Measurements from ENCODE around the gene BCAN. TPM values are rescaled to one million over a fixed set of nuclear protein-coding genes. Genes with fewer than 3 reads are reported as not detected.

Gene BCAN
- total RNA-seq, 4 donors from 2014 or later: 21.9 to 50.1 (median 26.0) TPM

GRCh38 chr1:156595016-156595415 is 46.9 kb upstream of the BCAN start:
- TF ChIP-seq, protein P1, sequence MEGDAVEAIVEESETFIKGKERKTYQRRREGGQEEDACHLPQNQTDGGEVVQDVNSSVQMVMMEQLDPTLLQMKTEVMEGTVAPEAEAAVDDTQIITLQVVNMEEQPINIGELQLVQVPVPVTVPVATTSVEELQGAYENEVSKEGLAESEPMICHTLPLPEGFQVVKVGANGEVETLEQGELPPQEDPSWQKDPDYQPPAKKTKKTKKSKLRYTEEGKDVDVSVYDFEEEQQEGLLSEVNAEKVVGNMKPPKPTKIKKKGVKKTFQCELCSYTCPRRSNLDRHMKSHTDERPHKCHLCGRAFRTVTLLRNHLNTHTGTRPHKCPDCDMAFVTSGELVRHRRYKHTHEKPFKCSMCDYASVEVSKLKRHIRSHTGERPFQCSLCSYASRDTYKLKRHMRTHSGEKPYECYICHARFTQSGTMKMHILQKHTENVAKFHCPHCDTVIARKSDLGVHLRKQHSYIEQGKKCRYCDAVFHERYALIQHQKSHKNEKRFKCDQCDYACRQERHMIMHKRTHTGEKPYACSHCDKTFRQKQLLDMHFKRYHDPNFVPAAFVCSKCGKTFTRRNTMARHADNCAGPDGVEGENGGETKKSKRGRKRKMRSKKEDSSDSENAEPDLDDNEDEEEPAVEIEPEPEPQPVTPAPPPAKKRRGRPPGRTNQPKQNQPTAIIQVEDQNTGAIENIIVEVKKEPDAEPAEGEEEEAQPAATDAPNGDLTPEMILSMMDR (IDR thresholded peaks at IDR 0.05): no peak
- TF ChIP-seq POLR2A (IDR thresholded peaks at IDR 0.05): no peak
- intact Hi-C loops (cut with DNase I; ENCODE audit: low total_unique reads): no loop called here
- no peak for DNase-seq (ENCODE audit: low spot score in 2 of 2)
- no peak overlapping the region for H3K4me3 ChIP-seq (ENCODE audit: low read depth, poor library complexity, severe bottlenecking)
- 91 to 93% methylated on average over 2 of the region's 2 CpGs for WGBS, 2 donors

- no peak overlapping the region for H3K4me3 ChIP-seq (ENCODE audit: low read depth, poor library complexity, severe bottlenecking)
- intact Hi-C loops (cut with DNase I; ENCODE audit: low total_unique reads): no loop called here
- whole genome bisulfite sequencing, 2 donors: 74 to 88% methylated on average over 3 of the region's 3 CpGs
- DNase-seq (ENCODE audit: low spot score in 2 of 2): no peak
- TF ChIP-seq POLR2A (IDR thresholded peaks at IDR 0.05): no peak
- TF ChIP-seq, protein P1 (IDR thresholded peaks at IDR 0.05): no peak
Observed at GRCh38 chr1:156596426-156596825, 45.5 kb upstream of the BCAN start.

DNA sequence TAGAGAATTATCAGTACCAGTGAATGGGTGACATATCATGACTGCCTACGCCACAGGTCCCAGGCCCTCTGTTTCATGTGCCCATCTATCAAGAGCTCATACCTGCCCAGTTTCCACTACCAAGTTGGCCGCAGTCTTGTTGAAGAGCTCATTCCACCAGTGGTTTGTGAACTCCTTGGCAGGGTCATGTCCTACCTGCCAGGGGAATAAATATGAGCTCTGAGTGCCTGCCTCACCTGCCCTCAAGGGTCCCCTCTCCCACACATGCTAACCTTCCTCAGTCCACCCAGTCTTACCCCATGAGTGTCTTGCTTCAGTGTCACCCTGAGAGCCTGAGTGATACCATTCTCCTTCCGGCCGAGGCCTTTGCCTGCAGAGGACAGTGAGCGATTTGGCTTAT is 43.8 kb upstream of the BCAN start:
- TF ChIP-seq, protein P1 (IDR thresholded peaks at IDR 0.05): no peak
- no peak for TF ChIP-seq POLR2A (IDR thresholded peaks at IDR 0.05)
- H3K4me3 ChIP-seq (ENCODE audit: low read depth, poor library complexity, severe bottlenecking): no peak overlapping the region
- no peak for DNase-seq (ENCODE audit: low spot score in 2 of 2)
- WGBS, 2 donors: 96% methylated on average over 5 of the region's 5 CpGs
- intact Hi-C loops (cut with DNase I; ENCODE audit: low total_unique reads): no loop called here

GRCh38 chr1:156598731-156599432 is 43.0 kb upstream of the BCAN start:
- TF ChIP-seq, protein P1 (IDR thresholded peaks at IDR 0.05): no peak
- no peak for TF ChIP-seq POLR2A (IDR thresholded peaks at IDR 0.05)
- H3K4me3 ChIP-seq (ENCODE audit: low read depth, poor library complexity, severe bottlenecking): no peak overlapping the region
- intact Hi-C loops (cut with DNase I; ENCODE audit: low total_unique reads): no loop called here
- WGBS, 2 donors: 88 to 89% methylated on average over 4 of the region's 4 CpGs
- no peak for DNase-seq (ENCODE audit: low spot score in 2 of 2)

- no peak for DNase-seq (ENCODE audit: low spot score in 2 of 2)
- TF ChIP-seq POLR2A (IDR thresholded peaks at IDR 0.05): no peak
- TF ChIP-seq, protein P1 (IDR thresholded peaks at IDR 0.05): no peak
- H3K4me3 ChIP-seq (ENCODE audit: low read depth, poor library complexity, severe bottlenecking): no peak overlapping the region
- 76 to 81% methylated on average over 3 of the region's 3 CpGs for WGBS, 2 donors
- intact Hi-C loops (cut with DNase I; ENCODE audit: low total_unique reads): no loop called here
Observed at GRCh38 chr1:156599811-156600210, 42.1 kb upstream of the BCAN start.

- 3% methylated on average over 13 of the region's 13 CpGs for WGBS, 2 donors
- DNase-seq (ENCODE audit: low spot score in 2 of 2): no peak
- intact Hi-C loops (cut with DNase I; ENCODE audit: low total_unique reads): no loop called here
- TF ChIP-seq, protein P1 (IDR thresholded peaks at IDR 0.05): no peak
- TF ChIP-seq POLR2A (IDR thresholded peaks at IDR 0.05): no peak
- H3K4me3 ChIP-seq (ENCODE audit: low read depth, poor library complexity, severe bottlenecking): peak overlapping the region; percentile 60
Observed at GRCh38 chr1:156600733-156601121, 41.2 kb upstream of the BCAN start.

All from lower leg skin (tissue), 4 donors.